Measurements from ENCODE around the gene DNAJC22.

DNA sequence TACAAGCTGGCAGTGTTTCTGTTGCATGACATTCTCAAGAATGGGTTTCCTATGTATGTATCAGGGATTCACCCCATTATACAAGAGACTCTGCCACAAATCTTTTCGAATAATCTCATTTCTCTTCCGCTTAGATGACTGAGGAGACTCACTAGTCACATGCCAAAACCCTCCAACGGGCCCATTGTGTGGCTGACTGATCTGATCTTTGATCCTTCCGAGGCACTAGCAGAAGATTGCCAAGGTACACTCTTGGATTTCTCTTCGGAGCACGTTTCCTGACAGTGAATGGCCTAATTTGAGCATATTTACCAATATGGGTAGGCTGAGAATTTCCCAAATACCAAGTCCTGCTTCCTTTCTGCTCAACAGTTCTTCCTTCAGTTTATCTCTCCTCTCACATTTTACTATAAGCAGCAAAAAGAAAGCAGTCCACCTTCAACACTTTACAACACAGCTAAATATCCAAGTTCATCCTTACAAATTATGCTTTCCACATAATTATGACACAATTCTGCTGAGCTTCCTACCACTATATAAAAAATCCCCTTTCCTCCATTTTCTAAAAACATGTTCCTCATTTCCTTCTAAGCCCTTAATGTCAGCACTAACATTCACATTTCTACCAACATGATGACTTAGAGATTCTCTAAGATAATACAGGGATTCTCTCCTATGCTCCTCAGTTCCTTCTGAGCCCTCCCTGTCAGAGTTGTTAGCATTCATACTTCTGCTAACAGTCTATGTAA is 40.8 kb upstream of the DNAJC22 start:
- no peak for TF ChIP-seq SPI1 (IDR thresholded peaks at IDR 0.05; ENCODE audit: low read depth, low read length)
- no peak for TF ChIP-seq POLR2A (IDR thresholded peaks at IDR 0.05; ENCODE audit: low read depth, low read length)
- no peak for TF ChIP-seq POLR2AphosphoS5 (IDR thresholded peaks at IDR 0.05; ENCODE audit: low read depth, low read length)
- TF ChIP-seq TAF1 (IDR thresholded peaks at IDR 0.05; ENCODE audit: low read depth, low read length) = no peak
